KOPT-K1 (cell line): Measurements from ENCODE around the gene NLGN1.
"Not testable (repeated sequence)": the region's sequence is repeated elsewhere in the genome, so short reads cannot be mapped to it uniquely, and the experiment has no call there.

Source experiments
- H3K27ac ChIP-seq: fragments of 200-600 bp; sonication (generic); 2 replicates; pipeline ENCODE4 v1.5.1; 2016; ENCODE audit warnings: antibody characterized with exemption, mild to moderate bottlenecking, low read depth, low read length; ENCODE audit not compliant: poor library complexity, severe bottlenecking
- H3K36me3 ChIP-seq: fragments of 200-600 bp; sonication (generic); 2 replicates; pipeline ENCODE4 v1.5.1; 2017; ENCODE audit warnings: antibody characterized with exemption, mild to moderate bottlenecking, low read length, moderate library complexity; ENCODE audit not compliant: insufficient read depth
- H3K9me3 ChIP-seq: fragments of 200-600 bp; sonication (generic); 2 replicates; pipeline ENCODE4 v1.5.1; 2017; ENCODE audit warnings: antibody characterized with exemption, low read length, mild to moderate bottlenecking; ENCODE audit not compliant: insufficient read depth, poor library complexity, severe bottlenecking

NLGN1 gene

DNA sequence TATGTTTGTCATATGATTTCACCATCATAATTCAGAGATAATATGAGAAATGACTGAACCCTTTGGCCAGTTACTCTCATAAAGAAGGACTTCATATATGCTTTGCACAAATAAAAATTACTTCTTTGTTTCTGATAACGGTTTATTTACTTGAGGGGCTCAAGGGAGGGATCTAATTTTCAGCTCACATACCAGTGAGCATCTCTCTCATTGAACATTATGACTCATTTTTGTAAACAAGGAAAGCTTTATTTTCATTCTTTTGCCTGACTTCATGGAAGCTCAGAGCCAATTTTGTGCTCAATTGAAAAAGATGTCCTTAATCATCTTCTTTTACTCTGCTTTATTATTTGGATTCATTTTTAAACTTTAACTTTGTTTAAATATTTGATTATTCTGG is 5.8 kb downstream of the NLGN1 start:
- no peaks in the 10 kb centered on the region for H3K9me3 ChIP-seq
- no peak overlapping the region for H3K27ac ChIP-seq
- no peaks in the 10 kb centered on the region for H3K36me3 ChIP-seq

DNA sequence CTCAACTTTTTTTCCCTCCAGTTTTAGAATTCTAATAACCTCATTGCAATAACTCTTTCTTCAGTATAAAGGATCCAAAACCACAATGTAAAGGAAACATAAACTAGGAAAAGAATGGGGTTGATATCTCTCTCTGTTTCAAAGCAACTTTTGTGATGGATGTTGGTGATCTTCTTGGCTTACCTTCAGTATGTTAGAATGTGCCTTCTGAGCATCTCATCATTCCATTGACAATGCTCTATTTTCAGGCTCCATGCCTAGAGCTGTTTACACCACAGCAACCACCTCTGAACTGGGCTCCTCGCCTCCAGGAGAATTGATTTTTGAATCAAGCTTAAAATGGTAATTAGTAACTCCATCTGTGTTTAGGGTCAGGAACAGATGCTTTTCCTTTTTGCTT is 6.6 kb downstream of the NLGN1 start:
- H3K27ac ChIP-seq, result no peak overlapping the region

GRCh38 chr3:173410436-173410835 is 12.9 kb downstream of the NLGN1 start:
- Histone ChIP-seq H3K9me3 (no peaks in the 10 kb centered on the region), H3K36me3 (no peaks in the 10 kb centered on the region), H3K27ac (no peak overlapping the region)

More for the DNA sequence above, 6.6 kb downstream of the NLGN1 start:
- Histone ChIP-seq H3K36me3 (no peaks in the 10 kb centered on the region), H3K9me3 (no peaks in the 10 kb centered on the region)

- Histone ChIP-seq H3K36me3 (no peaks in the 10 kb centered on the region), H3K27ac (no peak overlapping the region), H3K9me3 (no peaks in the 10 kb centered on the region)
Measured at GRCh38 chr3:173410849-173411248, 13.3 kb downstream of the NLGN1 start.

DNA sequence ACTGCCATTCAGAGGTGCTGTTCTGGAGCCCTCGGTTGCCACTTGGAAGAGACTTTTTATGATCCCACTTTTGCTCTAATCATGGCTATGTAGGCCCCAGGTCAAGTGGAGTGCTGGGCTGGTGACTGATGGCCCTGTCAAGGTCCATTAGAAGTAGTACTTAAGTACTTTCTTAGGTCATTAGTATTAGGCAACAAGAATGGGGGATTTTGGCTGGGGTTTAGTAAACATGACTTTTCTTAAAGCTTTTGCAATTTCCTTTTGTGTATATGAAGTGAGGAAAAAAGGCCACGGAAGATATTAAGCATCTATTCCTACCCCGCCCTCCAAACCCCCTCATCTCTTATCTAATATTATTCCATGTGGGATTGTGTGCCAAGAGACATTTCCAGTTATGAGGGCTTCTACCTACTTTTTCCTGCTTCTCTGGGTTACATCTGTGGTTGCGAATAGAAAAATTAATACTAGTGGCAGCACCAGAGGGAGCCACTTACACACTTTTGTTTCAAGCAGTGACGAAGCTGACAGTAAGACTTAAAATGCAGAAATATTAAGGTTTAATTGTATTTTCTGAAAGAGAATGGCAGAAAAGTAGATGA is 13.9 kb downstream of the NLGN1 start:
- H3K36me3 ChIP-seq, result no peaks in the 10 kb centered on the region
- H3K27ac ChIP-seq, result no peak overlapping the region
- no peaks in the 10 kb centered on the region for H3K9me3 ChIP-seq

- Histone ChIP-seq H3K36me3 (no peaks in the 10 kb centered on the region), H3K27ac (no peak overlapping the region), H3K9me3 (no peaks in the 10 kb centered on the region)
Measured at GRCh38 chr3:173416070-173416469, 18.5 kb downstream of the NLGN1 start.

DNA sequence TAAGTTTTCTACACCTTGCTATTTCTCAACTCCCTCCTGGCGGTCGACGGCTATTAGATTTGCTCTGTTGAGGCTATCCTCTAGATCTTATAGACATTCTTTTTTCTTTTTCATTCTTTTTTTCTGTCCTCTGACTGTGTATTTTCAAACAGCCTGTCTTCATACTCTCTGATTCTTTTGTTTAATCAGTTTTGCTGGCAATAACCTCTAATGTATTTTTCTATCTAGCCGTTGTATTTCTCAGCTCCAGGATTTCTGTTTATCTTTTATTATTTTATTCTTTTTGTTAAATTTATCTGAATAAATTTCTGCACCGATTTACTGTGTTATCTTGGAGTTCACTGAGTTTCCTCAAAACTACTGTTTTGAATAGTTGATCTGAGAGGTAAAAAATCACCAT is 31.5 kb downstream of the NLGN1 start:
- H3K27ac ChIP-seq, result no peak overlapping the region
- H3K36me3 ChIP-seq, result no peaks in the 10 kb centered on the region
- peaks cover 10% of the 10 kb centered on the region for H3K9me3 ChIP-seq

DNA sequence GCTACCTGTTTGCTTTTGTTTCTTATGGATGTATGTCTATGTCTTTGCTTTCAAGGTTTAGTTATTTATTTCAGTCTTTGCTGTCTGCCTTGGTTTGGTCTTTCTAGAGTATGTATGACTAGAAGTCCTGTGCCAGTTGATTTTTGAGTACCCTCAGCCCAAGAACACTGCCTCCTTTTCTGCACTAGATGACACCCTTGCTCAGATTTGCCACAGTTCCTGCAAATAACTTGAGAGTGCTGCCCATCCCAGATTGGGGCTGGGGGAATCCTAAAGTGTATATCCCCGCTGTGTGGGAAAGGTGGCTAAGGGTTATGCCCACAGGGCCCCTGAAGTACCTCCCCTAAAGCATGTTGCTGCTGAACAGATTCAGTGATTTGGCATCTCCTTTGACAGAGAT is 32.0 kb downstream of the NLGN1 start:
- H3K9me3 ChIP-seq, result peaks cover 10% of the 10 kb centered on the region
- no peak overlapping the region for H3K27ac ChIP-seq
- no peaks in the 10 kb centered on the region for H3K36me3 ChIP-seq

- H3K36me3 ChIP-seq, result no peaks in the 10 kb centered on the region
- H3K27ac ChIP-seq, result no peak overlapping the region
- H3K9me3 ChIP-seq, result peaks cover 10% of the 10 kb centered on the region
Measured at GRCh38 chr3:173430576-173430975, 33.0 kb downstream of the NLGN1 start.

- Histone ChIP-seq H3K36me3 (no peaks in the 10 kb centered on the region), H3K9me3 (no peaks in the 10 kb centered on the region), H3K27ac (no peak overlapping the region)
Measured at GRCh38 chr3:173439004-173439403, 41.5 kb downstream of the NLGN1 start.

DNA sequence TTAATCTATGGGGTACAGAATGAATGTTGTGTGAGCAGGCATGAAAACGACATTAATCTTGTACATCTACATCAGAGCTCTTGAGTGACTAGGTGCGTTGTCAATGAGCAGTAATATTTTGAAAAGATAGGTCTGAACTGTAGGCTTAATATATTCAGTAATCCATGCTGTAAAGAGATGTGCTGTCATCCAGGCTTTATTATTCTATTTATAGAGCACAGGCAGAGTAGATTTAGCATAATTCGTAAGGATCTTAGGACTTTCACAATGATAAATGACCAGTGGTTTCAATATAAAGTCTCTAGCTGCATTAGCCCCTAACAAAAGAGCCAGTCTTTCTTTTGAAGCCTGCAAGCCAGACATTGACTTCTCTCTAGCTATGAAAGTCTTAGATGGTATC is 43.0 kb downstream of the NLGN1 start:
- no peaks in the 10 kb centered on the region for H3K36me3 ChIP-seq
- no peaks in the 10 kb centered on the region for H3K9me3 ChIP-seq
- H3K27ac ChIP-seq, result no peak overlapping the region

- not testable (repeated sequence) for H3K9me3 ChIP-seq, H3K27ac ChIP-seq, H3K36me3 ChIP-seq
Measured at GRCh38 chr3:173451561-173451960, 54.0 kb downstream of the NLGN1 start.

GRCh38 chr3:173463250-173463649 is 65.7 kb downstream of the NLGN1 start:
- no peak overlapping the region for H3K27ac ChIP-seq
- no peaks in the 10 kb centered on the region for H3K9me3 ChIP-seq
- no peaks in the 10 kb centered on the region for H3K36me3 ChIP-seq

GRCh38 chr3:173465112-173465511 is 67.6 kb downstream of the NLGN1 start:
- Histone ChIP-seq H3K36me3 (no peaks in the 10 kb centered on the region), H3K27ac (no peak overlapping the region), H3K9me3 (no peaks in the 10 kb centered on the region)

GRCh38 chr3:173465898-173466678 is 68.5 kb downstream of the NLGN1 start:
- H3K36me3 ChIP-seq, result no peaks in the 10 kb centered on the region
- H3K27ac ChIP-seq, result no peak overlapping the region
- no peaks in the 10 kb centered on the region for H3K9me3 ChIP-seq

DNA sequence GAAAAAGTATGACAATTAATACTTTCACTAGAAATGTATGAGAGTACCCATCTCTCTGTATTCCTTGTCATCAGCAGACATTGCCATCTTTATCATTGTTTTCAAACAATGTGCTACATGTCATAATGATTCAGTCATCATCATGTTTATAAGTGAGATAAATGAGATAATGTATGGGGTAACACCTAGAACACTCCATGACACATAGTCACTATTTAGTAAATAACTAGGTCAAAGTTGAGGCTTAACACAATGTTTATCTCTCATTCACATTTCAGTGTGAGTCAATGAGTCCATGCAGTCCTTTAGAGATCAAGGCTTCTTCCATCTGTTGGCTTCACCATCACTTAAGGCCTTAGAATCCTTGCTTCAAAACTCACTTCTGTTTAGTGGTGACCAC is 70.0 kb downstream of the NLGN1 start:
- H3K9me3 ChIP-seq, result no peaks in the 10 kb centered on the region
- no peak overlapping the region for H3K27ac ChIP-seq
- no peaks in the 10 kb centered on the region for H3K36me3 ChIP-seq
